ENCODE measurements around the gene GPR37L1.
A peak's percentile ranks its signal among the peaks of the same experiment; 100 is the strongest.
"Not testable (repeated sequence)": the region's sequence is repeated elsewhere in the genome, so short reads cannot be mapped to it uniquely, and the experiment has no call there.

The GPR37L1 gene

GRCh38 chr1:202158810-202159533 is 36.3 kb downstream of the GPR37L1 start:
- DNase-seq: peak in 1 of 2 donors; percentile 22

GRCh38 chr1:202159534-202160371 is 37.0 kb downstream of the GPR37L1 start:
- peak; percentile 68 to 69 for DNase-seq

- peak; percentile 80 to 84 for DNase-seq
These were observed 37.7 kb downstream of the GPR37L1 start, which contains the start of gene PTPN7 for GRCh38 chr1:202160377-202160940. Gene PTPN7, minus strand, starts transcription at chr1:202160602. Its CDS starts 1,200 bp downstream, at chr1:202159402.

- DNase-seq: no peak
These were observed 38.7 kb downstream of the GPR37L1 start for GRCh38 chr1:202161151-202162046.

GRCh38 chr1:202162047-202162417 is 39.3 kb downstream of the GPR37L1 start:
- peak; percentile 57 to 63 for DNase-seq

GRCh38 chr1:202162418-202163280 is 39.9 kb downstream of the GPR37L1 start:
- DNase-seq: peak in 1 of 2 donors; percentile 46

GRCh38 chr1:202163281-202164270 is 40.9 kb downstream of the GPR37L1 start:
- no peak for DNase-seq

- peak; percentile 81 to 84 for DNase-seq
These were observed 41.7 kb downstream of the GPR37L1 start for GRCh38 chr1:202164271-202165037.

- peak in 1 of 2 donors; percentile 13 for DNase-seq
These were observed 42.7 kb downstream of the GPR37L1 start for GRCh38 chr1:202165267-202165941.

GRCh38 chr1:202165942-202166843 is 43.5 kb downstream of the GPR37L1 start:
- DNase-seq: no peak

- DNase-seq: not testable (repeated sequence)
These were observed 44.3 kb downstream of the GPR37L1 start for GRCh38 chr1:202167054-202167453.

GRCh38 chr1:202167708-202168415 is 45.1 kb downstream of the GPR37L1 start:
- DNase-seq: no peak

- DNase-seq: no peak
These were observed 46.1 kb downstream of the GPR37L1 start for GRCh38 chr1:202168861-202169260.

GRCh38 chr1:202170726-202171125 is 48.0 kb downstream of the GPR37L1 start:
- DNase-seq: peak in 1 of 2 donors; percentile 24

GRCh38 chr1:202171292-202172014 is 48.7 kb downstream of the GPR37L1 start:
- no peak for DNase-seq

- DNase-seq: no peak
These were observed 49.3 kb downstream of the GPR37L1 start for GRCh38 chr1:202172015-202172355.
